Mucosa of rectum (tissue), 2 donors: ENCODE results near the gene GNAQ.

Source experiments
- H3K27ac ChIP-seq, 2 donors: one replicate each; pipeline ENCODE4 v1.7.0; 2013; ENCODE audit warnings: inconsistent platforms in 2 of 2, low read depth in 2 of 2, low read length in 2 of 2
- H3K27me3 ChIP-seq, 2 donors: one replicate each; pipeline ENCODE4 v1.7.0; 2013; ENCODE audit warnings: low read length in 2 of 2; ENCODE audit not compliant: control insufficient read depth in 2 of 2, insufficient read depth in 2 of 2
- H3K36me3 ChIP-seq, 2 donors: one replicate each; pipeline ENCODE4 v1.7.0; 2013; ENCODE audit warnings: low read length in 2 of 2; ENCODE audit not compliant: control insufficient read depth in 2 of 2, insufficient read depth in 2 of 2
- H3K4me1 ChIP-seq, 2 donors: one replicate each; pipeline ENCODE4 v1.7.0; 2013; ENCODE audit warnings: low read length in 2 of 2, mild to moderate bottlenecking in 1 of 2; ENCODE audit not compliant: control insufficient read depth in 2 of 2, insufficient read depth in 2 of 2
- H3K4me3 ChIP-seq, 2 donors: one replicate each; pipeline ENCODE4 v1.7.0; 2013; ENCODE audit warnings: low read length in 2 of 2
- H3K9ac ChIP-seq, 2 donors: one replicate each; pipeline ENCODE4 v1.7.0; 2013; ENCODE audit warnings: low read length in 2 of 2, low read depth in 1 of 2, mild to moderate bottlenecking in 1 of 2
- H3K9me3 ChIP-seq, 2 donors: one replicate each; pipeline ENCODE4 v1.7.0; 2013; ENCODE audit warnings: low read length in 2 of 2; ENCODE audit not compliant: control insufficient read depth in 2 of 2
- donor health status: healthy.
- donor health status: Normal muscosa, but diverticular disease.

The GNAQ gene

DNA sequence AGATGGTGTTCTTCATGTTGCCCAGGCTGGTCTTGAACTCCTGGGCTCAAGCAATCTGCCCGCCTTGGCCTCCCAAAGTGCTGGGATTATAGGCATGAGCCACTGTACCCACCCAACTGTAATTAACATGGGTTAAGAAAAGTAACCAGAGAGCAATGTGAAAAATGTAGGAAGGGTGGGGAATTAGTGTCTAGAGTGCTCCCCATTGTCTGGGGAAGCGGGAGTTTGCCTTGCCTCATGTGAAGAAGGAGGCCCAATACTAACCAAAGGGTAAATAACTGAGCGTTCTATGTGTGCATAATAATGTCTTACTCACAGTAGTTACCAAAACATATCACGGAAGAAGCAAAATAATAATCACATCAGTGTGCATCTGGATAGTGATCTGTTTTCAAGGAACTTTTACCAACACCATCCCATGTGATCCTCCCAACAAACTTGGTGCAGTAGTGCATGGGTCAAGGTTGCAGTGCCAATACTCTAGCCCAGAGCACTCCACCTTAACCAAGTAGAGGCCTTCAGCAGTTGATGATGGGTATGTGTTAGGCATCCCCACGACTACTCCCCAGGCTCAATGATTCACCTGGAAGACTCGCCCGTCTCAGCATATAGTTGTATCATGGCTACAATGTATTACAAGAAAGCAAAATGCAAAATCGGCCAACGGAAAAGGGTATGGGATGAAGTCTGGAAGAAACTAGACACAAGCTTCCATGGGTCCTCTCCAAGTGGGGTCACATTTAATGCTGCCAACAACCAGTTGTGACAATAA lies 26.2 kb downstream of the GNAQ start:
- Histone ChIP-seq H3K4me3 (no peak overlapping the region), H3K27ac (no peak overlapping the region), H3K4me1 (peaks cover 28 to 30% of the 10 kb centered on the region in 2 donors), H3K27me3 (no peaks in the 10 kb centered on the region), H3K9me3 (no peaks in the 10 kb centered on the region), H3K36me3 (peaks cover 0 to 4% of the 10 kb centered on the region in 2 donors), H3K9ac (no peak overlapping the region)

DNA sequence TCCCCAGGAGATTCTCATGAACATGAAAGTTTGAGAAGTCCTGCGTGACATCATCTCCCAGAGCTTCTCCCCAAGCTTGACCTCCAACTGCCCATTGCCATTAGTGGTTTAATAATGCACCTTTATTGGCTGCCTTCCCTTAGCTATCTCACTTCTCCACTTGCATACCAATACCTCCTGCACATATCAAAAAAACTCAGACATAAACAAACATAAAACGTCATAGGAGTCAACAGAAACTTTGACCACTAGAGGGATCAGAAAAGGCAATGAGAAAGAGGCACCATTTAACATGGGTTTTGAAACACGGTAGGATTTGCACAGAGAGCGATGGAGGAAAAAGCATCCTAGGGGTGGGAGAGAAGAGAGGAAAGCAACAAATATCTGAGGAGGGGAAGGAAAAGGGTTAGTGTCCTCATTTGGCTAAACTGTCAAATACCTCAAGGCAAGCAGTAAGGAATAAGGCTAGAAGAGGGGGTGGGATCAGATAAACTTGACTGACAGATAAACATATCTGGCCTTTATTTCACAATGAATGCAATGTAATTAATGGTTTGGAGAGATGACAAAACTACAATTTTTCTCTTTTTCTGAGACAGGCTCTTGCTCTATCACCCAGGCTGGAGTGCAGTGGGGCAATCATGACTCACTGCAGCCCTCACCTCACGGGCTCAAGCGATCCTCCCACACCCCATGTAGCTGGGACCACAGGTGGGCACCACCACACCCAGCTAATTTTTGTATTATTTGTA lies 27.0 kb downstream of the GNAQ start:
- no peak overlapping the region for H3K27ac ChIP-seq
- H3K4me1 ChIP-seq = peaks cover 22 to 23% of the 10 kb centered on the region in 2 donors

DNA sequence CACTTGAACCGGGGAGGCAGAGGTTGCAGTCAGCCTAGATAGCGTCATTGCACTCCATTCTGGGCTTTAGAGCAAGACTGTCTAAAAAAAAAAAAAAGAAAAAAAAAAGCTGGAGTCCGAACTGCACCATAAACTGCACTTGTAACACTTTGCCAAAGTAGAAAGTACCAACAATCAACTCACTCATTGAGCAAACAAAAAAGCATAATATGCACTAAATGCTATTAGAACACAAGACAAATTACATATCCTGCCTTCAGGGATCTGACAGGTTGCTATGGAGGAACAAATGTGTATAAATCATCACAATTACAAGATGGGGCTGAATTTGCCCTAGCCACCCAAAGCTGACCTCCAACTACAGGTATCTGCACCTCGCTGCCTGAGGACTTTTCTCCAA lies 27.9 kb downstream of the GNAQ start:
- Histone ChIP-seq H3K9me3 (no peaks in the 10 kb centered on the region), H3K4me3 (no peak overlapping the region), H3K9ac (peak overlapping the region in 1 of 2 donors; percentile 10), H3K27me3 (no peaks in the 10 kb centered on the region), H3K36me3 (peaks cover 0 to 4% of the 10 kb centered on the region in 2 donors), H3K4me1 (peaks cover 15 to 19% of the 10 kb centered on the region in 2 donors), H3K27ac (no peak overlapping the region)

More for the DNA sequence above, 27.0 kb downstream of the GNAQ start:
- H3K9me3 ChIP-seq = no peaks in the 10 kb centered on the region
- H3K4me3 ChIP-seq = no peak overlapping the region
- no peaks in the 10 kb centered on the region for H3K27me3 ChIP-seq
- H3K36me3 ChIP-seq = peaks cover 0 to 4% of the 10 kb centered on the region in 2 donors
- no peak overlapping the region for H3K9ac ChIP-seq

DNA sequence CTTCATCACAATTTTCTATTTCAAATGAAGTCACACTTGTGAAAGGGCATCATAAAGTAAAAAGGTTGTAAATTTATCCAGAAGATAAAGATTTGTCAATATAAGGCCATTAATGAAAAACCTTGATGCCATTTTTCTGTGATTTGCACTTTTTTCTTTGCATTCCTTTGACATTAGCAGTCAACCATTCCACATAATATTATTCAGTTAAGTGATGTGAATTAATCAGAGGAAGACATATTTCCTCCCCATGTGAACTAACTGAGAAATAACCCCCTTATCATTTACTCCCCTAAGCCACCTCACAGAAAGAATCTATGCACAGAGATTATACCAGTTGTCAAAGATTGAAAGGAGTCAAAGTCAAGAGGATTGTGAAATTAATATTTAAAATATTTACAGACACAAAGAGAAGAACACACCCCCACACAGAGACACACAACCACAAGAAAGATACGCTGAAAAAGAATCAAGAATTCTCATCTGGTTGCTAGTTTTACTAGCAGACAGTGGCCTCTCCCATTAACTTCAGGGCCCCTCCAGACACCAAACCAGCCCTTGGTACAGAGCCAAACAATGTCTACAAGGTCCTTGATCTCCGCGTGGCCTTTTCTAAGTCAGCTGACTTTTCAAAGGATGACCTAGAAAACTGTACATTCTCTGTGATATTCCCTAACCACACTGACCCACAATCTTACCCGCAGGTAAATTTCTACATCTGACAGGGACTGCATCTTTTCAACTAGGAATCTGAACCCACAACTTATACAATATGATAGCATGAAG lies 29.5 kb downstream of the GNAQ start:
- Histone ChIP-seq H3K9ac (no peak overlapping the region), H3K4me3 (no peak overlapping the region), H3K4me1 (peaks cover 13 to 19% of the 10 kb centered on the region in 2 donors), H3K27ac (no peak overlapping the region), H3K9me3 (no peaks in the 10 kb centered on the region), H3K36me3 (peaks cover 0 to 8% of the 10 kb centered on the region in 2 donors), H3K27me3 (no peaks in the 10 kb centered on the region)

DNA sequence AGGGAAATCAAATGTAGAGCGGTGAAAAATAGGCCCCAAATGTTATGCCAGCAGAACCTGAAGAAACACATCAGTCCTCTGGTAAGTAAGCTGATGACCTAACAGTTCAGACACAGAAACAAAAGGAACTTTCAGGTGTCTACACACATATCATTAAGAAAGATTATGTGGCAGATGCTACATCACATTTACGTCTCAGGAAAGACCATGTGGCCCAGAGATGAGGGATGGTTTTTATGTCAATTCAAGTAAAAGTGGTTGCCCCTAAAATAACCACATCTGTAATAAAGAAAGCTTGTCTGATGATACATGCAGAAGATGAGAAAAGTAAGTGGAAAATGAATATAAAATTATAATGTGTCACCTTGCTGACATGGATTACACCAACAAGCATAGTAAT lies 31.4 kb downstream of the GNAQ start:
- Histone ChIP-seq H3K9ac (no peak overlapping the region), H3K4me3 (no peak overlapping the region), H3K27ac (no peak overlapping the region), H3K27me3 (no peaks in the 10 kb centered on the region), H3K4me1 (peaks cover 10 to 16% of the 10 kb centered on the region in 2 donors), H3K9me3 (no peaks in the 10 kb centered on the region), H3K36me3 (peaks cover 0 to 3% of the 10 kb centered on the region in 2 donors)

DNA sequence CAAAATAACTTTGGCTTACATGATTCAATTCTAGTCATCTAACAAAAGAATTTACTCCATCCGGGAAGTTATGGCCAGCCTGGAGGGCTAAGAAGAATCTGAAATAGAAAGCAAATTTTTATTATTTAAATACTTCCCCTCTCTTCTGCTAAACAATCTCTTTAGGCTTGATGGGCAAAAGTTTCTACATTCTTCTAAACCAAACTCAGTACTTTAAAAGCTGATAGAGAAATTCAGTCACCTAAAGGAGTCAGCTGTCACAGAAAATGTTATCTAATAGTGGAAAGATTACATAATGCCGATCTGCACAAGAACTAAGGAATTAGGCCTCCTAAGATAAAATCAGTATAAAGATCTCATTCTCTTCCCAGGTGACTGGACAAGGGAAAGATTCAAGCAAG lies 32.4 kb downstream of the GNAQ start:
- peak overlapping the region in 1 of 2 donors; percentile 41 for H3K9ac ChIP-seq
- no peaks in the 10 kb centered on the region for H3K27me3 ChIP-seq
- H3K36me3 ChIP-seq = peaks cover 0 to 3% of the 10 kb centered on the region in 2 donors
- H3K9me3 ChIP-seq = no peaks in the 10 kb centered on the region
- H3K4me1 ChIP-seq = peaks cover 3 to 8% of the 10 kb centered on the region in 2 donors
- no peak overlapping the region for H3K27ac ChIP-seq
- H3K4me3 ChIP-seq = no peak overlapping the region

DNA sequence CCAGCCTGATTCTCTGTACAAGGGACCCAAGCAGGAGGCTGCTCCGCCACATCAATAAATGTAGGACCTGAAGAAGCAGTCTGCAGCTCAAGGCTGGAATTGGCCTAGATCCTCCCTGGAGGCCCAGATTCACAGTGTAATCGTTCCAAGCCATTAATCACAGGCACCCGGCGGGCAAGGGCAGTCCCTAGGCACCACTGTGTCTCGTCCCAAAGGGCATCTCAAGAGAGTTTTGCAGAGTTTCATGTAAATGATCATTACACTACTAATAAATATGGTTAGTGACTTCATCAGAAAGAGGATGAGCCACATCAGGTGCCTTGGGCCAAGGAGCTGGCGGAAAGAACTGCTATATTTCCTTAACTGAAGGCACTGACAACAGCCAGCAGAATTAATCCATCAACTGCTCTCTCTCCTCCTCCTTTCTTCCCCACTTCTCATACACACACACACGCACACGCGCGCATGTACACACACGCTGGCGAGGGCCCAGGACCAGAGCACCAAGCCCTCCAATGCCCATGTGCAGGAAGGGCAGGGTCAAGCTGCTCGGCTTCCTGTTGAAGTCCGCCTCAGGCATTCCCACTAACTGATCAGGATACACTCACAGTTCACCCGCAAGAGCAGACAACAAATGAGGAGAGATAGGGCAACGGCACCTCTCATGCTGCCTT lies 33.9 kb downstream of the GNAQ start:
- Histone ChIP-seq H3K4me1 (peaks cover 0 to 2% of the 10 kb centered on the region in 2 donors), H3K36me3 (peaks cover 0 to 3% of the 10 kb centered on the region in 2 donors), H3K27me3 (no peaks in the 10 kb centered on the region), H3K9me3 (no peaks in the 10 kb centered on the region), H3K4me3 (no peak overlapping the region), H3K9ac (no peak overlapping the region), H3K27ac (no peak overlapping the region)

DNA sequence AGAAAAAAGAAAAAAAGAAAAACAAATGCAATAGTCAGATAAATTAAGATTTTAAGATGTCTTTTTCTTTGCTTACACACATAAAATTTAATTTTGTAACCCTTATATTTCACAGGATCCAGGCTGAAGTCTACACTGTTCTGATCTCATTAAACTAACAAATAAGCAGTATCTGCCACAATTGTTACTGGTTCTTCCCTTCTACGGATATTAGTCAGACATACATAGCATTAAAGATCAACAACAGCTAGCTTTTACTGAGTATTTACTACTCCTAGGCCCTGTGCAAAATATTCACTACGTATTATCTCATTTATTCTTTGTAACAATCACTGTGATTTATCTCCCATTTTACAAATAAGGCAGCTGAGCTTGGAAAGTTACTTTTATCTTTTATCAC lies 34.9 kb downstream of the GNAQ start:
- H3K9me3 ChIP-seq = no peaks in the 10 kb centered on the region
- H3K27ac ChIP-seq = no peak overlapping the region
- H3K27me3 ChIP-seq = no peaks in the 10 kb centered on the region
- no peak overlapping the region for H3K9ac ChIP-seq
- no peak overlapping the region for H3K4me3 ChIP-seq
- H3K36me3 ChIP-seq = peaks cover 3% of the 10 kb centered on the region in 2 donors
- peaks cover 0 to 2% of the 10 kb centered on the region in 2 donors for H3K4me1 ChIP-seq

DNA sequence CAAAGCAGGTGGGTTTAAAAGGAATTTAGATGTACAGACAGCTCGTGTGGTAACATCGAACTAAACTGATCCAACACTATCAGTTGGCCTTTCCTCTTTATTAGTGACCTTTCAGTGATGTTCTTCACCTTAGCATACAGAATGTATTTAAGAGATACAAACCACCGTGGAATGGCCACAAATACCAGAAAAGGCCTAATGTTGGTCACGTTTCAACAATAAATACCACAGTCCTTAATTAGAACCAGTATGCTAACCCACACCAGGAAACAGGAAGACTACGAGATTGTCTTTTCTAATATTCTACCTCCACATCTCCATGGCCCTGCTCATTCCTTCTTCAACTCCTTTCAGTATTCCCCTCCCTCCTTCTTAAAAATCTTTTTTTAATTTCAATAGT lies 40.4 kb downstream of the GNAQ start:
- Histone ChIP-seq H3K27me3 (no peaks in the 10 kb centered on the region), H3K36me3 (peaks cover 0 to 4% of the 10 kb centered on the region in 2 donors), H3K9me3 (no peaks in the 10 kb centered on the region), H3K4me3 (no peak overlapping the region), H3K27ac (no peak overlapping the region), H3K4me1 (peaks cover 3 to 25% of the 10 kb centered on the region in 2 donors), H3K9ac (no peak overlapping the region)
